Effector CD4-positive, alpha-beta T cell (primary cell): Measurements from ENCODE around the gene OR2W1.

Experiments used
- DNase-seq: peaks from one replicate; pipeline ENCODE4 v3.0.0-alpha.2; 2020

The OR2W1 gene

DNA sequence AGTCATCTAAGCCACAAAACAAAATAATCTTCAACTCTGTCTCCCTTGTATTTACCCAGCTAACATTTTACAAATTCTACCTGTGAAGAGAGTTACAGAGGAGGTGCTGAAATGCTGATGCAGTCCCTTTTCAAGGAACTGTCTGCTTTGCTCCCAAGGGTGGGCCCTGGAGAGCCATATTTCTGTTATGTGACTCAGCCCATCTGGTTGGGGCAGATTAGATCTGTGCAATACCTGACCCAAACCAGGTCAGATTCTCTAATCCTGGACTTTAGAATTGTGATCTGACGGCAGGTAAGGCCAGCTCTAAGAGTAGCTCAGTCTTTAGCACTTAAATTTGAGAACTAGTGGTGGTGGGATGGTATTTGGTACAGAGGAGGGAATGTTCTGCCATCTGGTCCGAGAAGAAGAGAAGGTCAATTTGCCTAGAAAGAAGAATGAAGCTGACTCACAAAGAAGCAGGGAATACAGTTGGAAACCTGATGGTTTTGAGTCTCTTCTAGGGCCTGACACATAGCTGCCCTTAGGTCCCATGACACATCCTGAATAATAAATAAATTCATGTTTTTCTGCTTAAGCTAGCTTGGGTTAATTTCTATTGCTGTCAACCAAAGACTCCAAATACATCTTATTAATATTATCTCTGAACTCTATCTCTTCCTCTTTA, 48.0 kb downstream of the OR2W1 start:
- no peak for DNase-seq

DNA sequence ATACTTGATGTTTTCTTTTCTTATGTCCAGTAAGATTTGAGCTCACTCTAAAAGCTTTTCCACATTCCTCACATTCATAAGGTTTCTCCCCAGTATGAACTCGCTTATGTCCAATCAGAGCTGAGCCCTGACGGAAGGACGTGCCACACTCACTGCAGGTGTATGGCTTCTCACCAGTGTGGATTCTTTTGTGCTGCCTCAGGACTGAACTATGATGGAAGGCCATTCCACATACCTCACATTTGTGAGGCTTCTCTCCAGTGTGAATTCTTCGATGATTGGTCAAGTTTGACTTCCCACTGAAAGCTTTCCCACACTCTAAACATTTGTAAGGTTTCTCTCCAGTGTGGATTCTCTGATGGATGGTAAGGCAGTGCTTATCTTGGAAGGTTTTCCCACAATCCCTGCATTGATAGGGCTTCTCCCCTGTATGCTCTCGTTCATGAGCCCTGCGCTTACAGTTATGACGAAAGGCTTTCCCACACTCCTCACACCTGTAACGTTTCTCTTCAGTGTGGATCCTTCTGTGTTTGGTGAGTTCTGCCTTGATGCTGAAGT, 49.8 kb downstream of the OR2W1 start:
- DNase-seq = no peak
